GM21737 (cell line): ENCODE results near the gene CCL25.
A peak's percentile ranks its signal among the peaks of the same experiment; 100 is the strongest.

Experiments used
- ATAC-seq: cut with Tn5 transposase; IDR thresholded peaks from one replicate; pipeline ENCODE4 v1.9.1; 2021; ENCODE audit warnings: mild to moderate bottlenecking, moderate library complexity; ENCODE audit not compliant: unreplicated experiment

CCL25 gene

GRCh38 chr19:8044018-8044417 is 8.5 kb upstream of the CCL25 start:
- ATAC-seq: no peak

- no peak for ATAC-seq
These were observed 6.5 kb upstream of the CCL25 start for GRCh38 chr19:8045872-8046568.

GRCh38 chr19:8046569-8047165 is 5.9 kb upstream of the CCL25 start:
- ATAC-seq: no peak

- peak; percentile 80 for ATAC-seq
These were observed 2.1 kb upstream of the CCL25 start for GRCh38 chr19:8050274-8051096.

GRCh38 chr19:8054169-8054568 is 1.6 kb downstream of the CCL25 start:
- ATAC-seq: no peak

- ATAC-seq: no peak
These were observed 4.0 kb downstream of the CCL25 start for GRCh38 chr19:8056533-8056932.

- no peak for ATAC-seq
These were observed 5.1 kb downstream of the CCL25 start for GRCh38 chr19:8057545-8058270.

- no peak for ATAC-seq
These were observed 12.6 kb downstream of the CCL25 start for GRCh38 chr19:8064911-8065874.

- no peak for ATAC-seq
These were observed 13.3 kb downstream of the CCL25 start for GRCh38 chr19:8065875-8066261.

GRCh38 chr19:8069096-8069973 is 16.8 kb downstream of the CCL25 start:
- no peak for ATAC-seq

GRCh38 chr19:8071912-8072311 is 19.4 kb downstream of the CCL25 start:
- no peak for ATAC-seq

GRCh38 chr19:8074501-8074900 is 21.9 kb downstream of the CCL25 start:
- ATAC-seq: no peak

GRCh38 chr19:8075158-8076074 is 22.9 kb downstream of the CCL25 start:
- no peak for ATAC-seq

- no peak for ATAC-seq
These were observed 27.4 kb downstream of the CCL25 start for GRCh38 chr19:8079988-8080387.

- no peak for ATAC-seq
These were observed 28.3 kb downstream of the CCL25 start for GRCh38 chr19:8080832-8081231.

- ATAC-seq: no peak
These were observed 29.3 kb downstream of the CCL25 start for GRCh38 chr19:8081569-8082550.

- ATAC-seq: no peak
These were observed 30.6 kb downstream of the CCL25 start for GRCh38 chr19:8083141-8083540.
